ENCODE measurements around the gene TGFB2. TPM values are rescaled to one million over a fixed set of nuclear protein-coding genes. Genes with fewer than 3 reads are reported as not detected.

Gene TGFB2
- polyA plus RNA-seq, 1 experiment, result 14.8 TPM

DNA sequence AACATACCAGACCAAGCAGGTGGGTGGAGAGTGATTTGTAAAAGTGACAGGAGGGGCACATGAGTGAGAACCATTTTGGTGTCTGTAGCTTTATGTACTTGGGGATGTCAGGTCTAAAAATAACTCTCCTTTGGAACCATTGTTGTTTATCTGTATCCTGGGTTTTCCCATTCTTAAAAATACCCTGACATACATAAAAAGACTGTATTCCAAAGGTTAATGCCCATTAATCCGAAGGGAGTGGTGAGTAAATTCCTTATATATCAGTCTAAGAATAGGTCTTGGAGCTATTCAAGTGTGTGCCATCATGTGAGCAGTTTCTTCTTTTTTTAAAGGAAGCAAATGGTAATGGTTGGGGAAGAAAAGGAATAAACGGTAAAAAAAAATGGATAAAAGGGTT, 117.5 kb downstream of the TGFB2 start:
- no peaks in the 10 kb centered on the region for H3K27me3 ChIP-seq (ENCODE audit: control insufficient read depth, insufficient read depth, low read length)
- DNase-seq (ENCODE audit: low read depth, low spot score), result no peak
- TF ChIP-seq, protein P1, sequence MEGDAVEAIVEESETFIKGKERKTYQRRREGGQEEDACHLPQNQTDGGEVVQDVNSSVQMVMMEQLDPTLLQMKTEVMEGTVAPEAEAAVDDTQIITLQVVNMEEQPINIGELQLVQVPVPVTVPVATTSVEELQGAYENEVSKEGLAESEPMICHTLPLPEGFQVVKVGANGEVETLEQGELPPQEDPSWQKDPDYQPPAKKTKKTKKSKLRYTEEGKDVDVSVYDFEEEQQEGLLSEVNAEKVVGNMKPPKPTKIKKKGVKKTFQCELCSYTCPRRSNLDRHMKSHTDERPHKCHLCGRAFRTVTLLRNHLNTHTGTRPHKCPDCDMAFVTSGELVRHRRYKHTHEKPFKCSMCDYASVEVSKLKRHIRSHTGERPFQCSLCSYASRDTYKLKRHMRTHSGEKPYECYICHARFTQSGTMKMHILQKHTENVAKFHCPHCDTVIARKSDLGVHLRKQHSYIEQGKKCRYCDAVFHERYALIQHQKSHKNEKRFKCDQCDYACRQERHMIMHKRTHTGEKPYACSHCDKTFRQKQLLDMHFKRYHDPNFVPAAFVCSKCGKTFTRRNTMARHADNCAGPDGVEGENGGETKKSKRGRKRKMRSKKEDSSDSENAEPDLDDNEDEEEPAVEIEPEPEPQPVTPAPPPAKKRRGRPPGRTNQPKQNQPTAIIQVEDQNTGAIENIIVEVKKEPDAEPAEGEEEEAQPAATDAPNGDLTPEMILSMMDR (IDR thresholded peaks at IDR 0.05; ENCODE audit: low read depth, low read length), result no peak
- H3K4me3 ChIP-seq (ENCODE audit: low read depth, low read length), result no peak overlapping the region
- ChIA-PET CTCF (no interaction called here), POLR2A (no interaction called here)
- no peaks in the 10 kb centered on the region for H3K9me3 ChIP-seq (ENCODE audit: control insufficient read depth, insufficient read depth, low read length)
- no peak overlapping the region for H3K27ac ChIP-seq (ENCODE audit: low read depth, low read length)

DNA sequence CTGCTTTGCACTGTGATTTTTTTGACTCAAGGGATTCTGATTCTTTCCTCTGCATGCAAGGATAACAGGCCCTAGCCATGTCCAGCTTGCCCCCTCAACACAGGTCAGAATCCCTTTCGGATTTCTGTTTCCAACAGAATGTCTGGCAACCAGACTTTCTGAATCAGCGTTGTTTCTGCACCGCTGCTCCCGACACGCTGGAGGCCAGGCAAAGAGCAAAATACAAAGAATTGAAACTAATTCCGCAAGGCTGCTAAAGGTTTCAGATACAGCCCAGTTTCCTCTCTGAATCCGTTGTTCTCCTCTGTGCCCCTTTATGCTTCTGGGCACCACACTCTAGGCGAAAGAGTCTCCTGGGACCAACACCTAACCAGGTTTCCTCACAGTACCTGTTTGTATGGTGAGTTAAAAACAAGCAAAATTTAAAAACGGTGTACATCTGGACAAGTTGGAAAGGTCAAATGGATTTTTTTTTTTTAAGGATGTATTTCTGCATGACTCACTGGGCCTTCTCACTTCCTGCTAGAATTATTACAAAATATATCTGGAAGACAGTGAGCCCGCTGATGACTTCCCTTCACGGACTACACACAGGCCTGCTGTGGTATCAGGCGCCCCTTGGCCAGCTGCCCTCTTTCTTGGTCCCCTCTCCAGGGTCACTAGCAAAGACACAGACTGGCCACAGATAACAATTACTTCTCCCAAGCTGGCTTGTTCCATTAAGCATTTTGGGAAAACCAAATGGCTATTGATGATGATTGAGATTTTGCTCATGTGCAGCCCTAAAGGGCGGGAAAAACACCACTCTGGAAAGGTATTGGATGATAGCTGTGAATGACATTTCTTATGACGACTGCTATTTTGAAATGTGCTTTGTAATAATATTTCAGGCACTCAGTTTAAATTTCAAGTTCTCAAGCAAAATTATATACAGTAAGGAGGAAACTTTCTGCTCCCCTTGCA, 118.3 kb downstream of the TGFB2 start:
- no peaks in the 10 kb centered on the region for H3K9me3 ChIP-seq (ENCODE audit: control insufficient read depth, insufficient read depth, low read length)
- POLR2A ChIA-PET, result no interaction called here
- CTCF ChIA-PET, result interaction anchor here (1.1 kb wide), 1 partner anchor 134 kb away, joined by 4 read pairs; no protein-coding TSS in a partner anchor
- peak overlapping the region; percentile 69 for H3K27ac ChIP-seq (ENCODE audit: low read depth, low read length)
- H3K4me3 ChIP-seq (ENCODE audit: low read depth, low read length), result no peak overlapping the region
- H3K27me3 ChIP-seq (ENCODE audit: control insufficient read depth, insufficient read depth, low read length), result no peaks in the 10 kb centered on the region
- TF ChIP-seq, protein P1 (IDR thresholded peaks at IDR 0.05; ENCODE audit: low read depth, low read length), result no peak
- DNase-seq (ENCODE audit: low read depth, low spot score), result no peak

DNA sequence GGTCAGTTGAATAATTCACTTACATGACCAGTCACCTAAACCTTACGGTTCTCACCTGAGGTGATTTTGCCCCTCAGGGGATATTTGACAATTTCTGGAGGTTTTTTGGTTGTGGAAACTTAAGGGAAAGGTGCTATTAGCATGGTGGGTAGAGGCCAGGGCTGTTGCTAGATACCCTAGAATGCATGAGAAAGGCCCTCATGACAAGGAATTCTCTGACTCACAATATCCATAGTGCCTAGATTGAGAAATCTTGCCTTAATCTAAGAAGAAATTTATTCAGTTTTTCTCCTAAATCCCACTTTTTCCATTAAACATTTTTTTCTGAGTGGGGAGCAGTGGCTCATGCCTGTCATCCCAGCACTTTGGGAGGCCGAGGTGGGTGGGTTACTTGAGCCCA, 119.7 kb downstream of the TGFB2 start:
- CTCF ChIA-PET, result no interaction called here
- H3K27ac ChIP-seq (ENCODE audit: low read depth, low read length), result no peak overlapping the region
- H3K27me3 ChIP-seq (ENCODE audit: control insufficient read depth, insufficient read depth, low read length), result no peaks in the 10 kb centered on the region
- H3K4me3 ChIP-seq (ENCODE audit: low read depth, low read length), result no peak overlapping the region
- no peaks in the 10 kb centered on the region for H3K9me3 ChIP-seq (ENCODE audit: control insufficient read depth, insufficient read depth, low read length)
- DNase-seq (ENCODE audit: low read depth, low spot score), result no peak
- TF ChIP-seq, protein P1 (IDR thresholded peaks at IDR 0.05; ENCODE audit: low read depth, low read length), result no peak
- POLR2A ChIA-PET, result no interaction called here

DNA sequence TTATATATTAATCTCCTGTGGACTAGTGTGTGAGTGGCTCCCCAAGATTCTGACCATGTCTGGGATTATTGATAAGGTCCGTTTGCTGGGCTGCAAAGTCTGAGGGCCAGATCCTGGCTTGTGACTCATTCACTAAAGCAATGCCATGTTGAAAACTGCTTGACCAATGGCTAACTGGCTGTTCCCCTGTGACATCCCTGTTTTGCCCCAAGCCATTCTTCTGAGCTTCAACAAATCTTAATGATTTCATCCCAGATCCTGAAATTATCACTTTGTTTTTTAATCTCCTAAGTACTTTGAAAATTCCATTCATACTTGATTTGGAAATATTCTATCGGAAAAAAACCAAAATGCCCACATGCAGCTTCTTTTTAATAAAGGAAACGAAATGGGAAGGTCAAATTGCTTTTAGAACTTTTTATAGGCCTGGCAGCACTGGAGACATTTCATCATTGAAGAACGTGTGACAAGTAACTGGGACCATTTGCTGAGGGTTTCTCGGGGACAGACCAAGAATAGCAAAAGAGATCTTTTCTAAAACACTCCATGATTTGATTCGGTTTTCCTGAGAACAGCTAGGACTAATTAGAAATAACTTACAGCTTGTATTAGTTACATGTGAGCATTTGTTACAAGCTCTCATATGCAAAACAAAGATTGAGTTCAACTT, 121.3 kb downstream of the TGFB2 start:
- CTCF ChIA-PET, result no interaction called here
- POLR2A ChIA-PET, result interaction anchor here (0.7 kb wide), 1 partner anchor 13 kb away, joined by 3 read pairs; no protein-coding TSS in a partner anchor
- Histone ChIP-seq H3K9me3 (ENCODE audit: control insufficient read depth, insufficient read depth, low read length) (no peaks in the 10 kb centered on the region), H3K27me3 (ENCODE audit: control insufficient read depth, insufficient read depth, low read length) (no peaks in the 10 kb centered on the region), H3K4me3 (ENCODE audit: low read depth, low read length) (no peak overlapping the region), H3K27ac (ENCODE audit: low read depth, low read length) (no peak overlapping the region)
- no peak for DNase-seq (ENCODE audit: low read depth, low spot score)
- TF ChIP-seq, protein P1 (IDR thresholded peaks at IDR 0.05; ENCODE audit: low read depth, low read length), result no peak

Data from AG04450 (cell line).